Fibroblast of the aortic adventitia (primary cell): ENCODE results near the gene GPR34. TPM values are rescaled to one million over a fixed set of nuclear protein-coding genes. Genes with fewer than 3 reads are reported as not detected.

Experiments used
- DNase-seq: peaks from one replicate; pipeline ENCODE4 v3.0.0-alpha.2; 2010; ENCODE audit warnings: low read depth
- H3K4me3 ChIP-seq: 2 replicates; pipeline ENCODE4 v1.5.1; 2011; ENCODE audit warnings: low read depth, mild to moderate bottlenecking, control low read depth, low read length, moderate library complexity
- small RNA-seq: library from RNA; depleted of rRNA; stranded (forward); fragments of <200 nt; gene quantifications from one replicate; pipeline ENCODE3, GENCODE V24; 2012
- total RNA-seq: library from RNA; depleted of rRNA; stranded (reverse); fragments of >200 nt; gene quantifications from 2 replicates; pipeline ENCODE4 v1.2.3, GENCODE V29; 2012; ENCODE audit warnings: low replicate concordance
- TF ChIP-seq, protein P1 (sequence below): IDR thresholded peaks from 2 replicates; pipeline ENCODE4 v1.5.1; 2011; ENCODE audit warnings: mild to moderate bottlenecking, low read length, control low read depth, inconsistent platforms; ENCODE audit not compliant: insufficient read depth

GPR34 gene
- total RNA-seq, 1 donor, result not detected

DNA sequence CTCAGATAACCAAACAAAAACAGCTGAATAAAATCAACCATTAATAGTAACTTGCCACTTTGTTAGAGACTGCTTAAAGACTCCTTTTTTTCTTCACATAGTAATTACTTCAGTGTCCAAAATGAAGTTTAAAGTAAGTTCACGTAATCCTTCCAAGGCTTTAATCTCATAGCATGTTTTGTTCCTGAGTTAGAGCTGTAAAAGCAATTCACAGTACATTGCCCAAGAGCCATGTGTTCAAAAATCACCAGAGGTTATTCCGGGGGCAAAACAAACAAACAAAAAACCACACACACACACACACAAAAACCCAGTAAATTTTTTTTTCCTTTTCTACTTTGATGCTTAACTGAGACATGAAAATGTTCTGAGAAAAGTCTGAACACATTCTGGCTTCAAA, 41.3 kb downstream of the GPR34 start:
- TF ChIP-seq, protein P1, sequence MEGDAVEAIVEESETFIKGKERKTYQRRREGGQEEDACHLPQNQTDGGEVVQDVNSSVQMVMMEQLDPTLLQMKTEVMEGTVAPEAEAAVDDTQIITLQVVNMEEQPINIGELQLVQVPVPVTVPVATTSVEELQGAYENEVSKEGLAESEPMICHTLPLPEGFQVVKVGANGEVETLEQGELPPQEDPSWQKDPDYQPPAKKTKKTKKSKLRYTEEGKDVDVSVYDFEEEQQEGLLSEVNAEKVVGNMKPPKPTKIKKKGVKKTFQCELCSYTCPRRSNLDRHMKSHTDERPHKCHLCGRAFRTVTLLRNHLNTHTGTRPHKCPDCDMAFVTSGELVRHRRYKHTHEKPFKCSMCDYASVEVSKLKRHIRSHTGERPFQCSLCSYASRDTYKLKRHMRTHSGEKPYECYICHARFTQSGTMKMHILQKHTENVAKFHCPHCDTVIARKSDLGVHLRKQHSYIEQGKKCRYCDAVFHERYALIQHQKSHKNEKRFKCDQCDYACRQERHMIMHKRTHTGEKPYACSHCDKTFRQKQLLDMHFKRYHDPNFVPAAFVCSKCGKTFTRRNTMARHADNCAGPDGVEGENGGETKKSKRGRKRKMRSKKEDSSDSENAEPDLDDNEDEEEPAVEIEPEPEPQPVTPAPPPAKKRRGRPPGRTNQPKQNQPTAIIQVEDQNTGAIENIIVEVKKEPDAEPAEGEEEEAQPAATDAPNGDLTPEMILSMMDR, result no peak
- peak; percentile 12 for DNase-seq
- H3K4me3 ChIP-seq, result no peak overlapping the region

DNA sequence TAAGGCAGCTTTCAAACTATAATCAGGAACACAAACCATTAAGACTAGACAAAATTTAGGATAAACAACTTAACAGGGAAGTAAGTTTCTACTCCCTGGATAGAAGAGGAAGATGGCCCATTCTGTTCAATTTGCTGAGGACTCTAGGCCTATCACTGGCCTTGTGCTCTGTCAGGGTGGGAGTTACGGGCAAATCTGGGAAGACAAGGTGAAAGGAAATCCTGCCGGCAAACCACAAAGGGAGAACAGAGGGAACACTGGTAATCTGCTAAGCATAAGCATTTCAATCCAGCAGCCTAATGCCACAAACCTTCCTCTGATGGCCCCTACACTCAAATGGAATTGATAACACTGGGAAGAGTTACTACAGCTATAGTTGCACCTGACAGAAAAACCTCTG, 43.5 kb downstream of the GPR34 start:
- no peak overlapping the region for H3K4me3 ChIP-seq
- TF ChIP-seq, protein P1, result no peak
- no peak for DNase-seq

DNA sequence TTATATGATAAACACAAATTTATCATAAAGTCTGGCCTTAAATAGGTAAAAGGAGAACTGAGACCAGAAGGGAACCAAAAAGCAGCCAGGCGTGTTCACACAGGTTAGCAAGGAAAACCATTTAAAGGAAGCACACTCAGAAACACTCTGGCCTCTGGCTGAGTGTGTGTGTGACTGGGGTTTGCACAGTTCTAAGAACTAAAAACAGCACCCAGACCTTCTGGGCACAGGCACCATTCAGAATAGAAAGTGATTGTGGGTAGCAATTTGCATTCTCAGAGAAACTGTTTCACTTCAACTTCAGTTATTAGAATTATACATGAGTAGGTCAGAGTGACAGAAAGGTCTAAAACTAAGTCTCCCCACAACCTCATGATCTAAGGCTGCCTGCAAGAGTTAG, 45.2 kb downstream of the GPR34 start:
- H3K4me3 ChIP-seq, result no peak overlapping the region
- TF ChIP-seq, protein P1, result no peak
- no peak for DNase-seq

DNA sequence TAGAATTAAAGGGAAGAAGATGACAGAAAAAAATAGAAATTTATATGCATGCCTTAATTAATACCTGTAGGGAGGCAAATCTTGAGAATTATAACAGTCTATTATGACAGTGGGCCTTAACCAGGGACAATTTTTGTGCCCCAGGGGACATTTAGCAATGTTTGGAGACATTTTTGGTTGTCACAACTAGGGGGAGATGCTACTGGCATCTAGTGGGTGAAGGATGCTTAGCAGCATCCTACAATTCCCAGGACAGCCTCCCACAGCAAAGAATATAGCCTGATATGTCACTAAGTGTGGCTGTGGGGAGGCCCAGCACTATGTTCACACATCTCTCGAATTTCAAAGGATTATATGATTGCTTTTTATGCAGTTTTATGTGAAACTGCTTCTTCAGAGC, 45.8 kb downstream of the GPR34 start:
- H3K4me3 ChIP-seq, result no peak overlapping the region
- TF ChIP-seq, protein P1, result peak; percentile 62
- peak; percentile 27 for DNase-seq

DNA sequence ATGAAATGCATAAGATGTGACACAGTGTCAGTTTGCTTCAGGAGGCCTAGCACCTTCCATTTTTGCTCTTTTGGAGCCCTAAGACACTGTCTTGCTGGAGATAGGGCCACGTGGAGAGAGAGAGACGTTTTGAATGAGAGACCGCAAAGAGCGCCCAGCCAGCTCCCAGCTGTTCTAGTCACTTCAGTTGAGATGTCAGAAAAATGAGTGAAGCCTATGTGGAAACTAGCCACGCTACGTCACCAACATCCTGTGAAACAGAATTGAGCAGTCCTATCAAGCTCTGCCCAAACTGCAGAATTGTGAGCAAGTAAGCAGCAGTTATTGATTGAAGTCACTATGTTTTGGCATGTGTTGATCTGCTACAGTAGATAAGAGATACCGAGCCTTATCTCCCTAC, 48.3 kb downstream of the GPR34 start:
- TF ChIP-seq, protein P1, result no peak
- no peak overlapping the region for H3K4me3 ChIP-seq
- no peak for DNase-seq

DNA sequence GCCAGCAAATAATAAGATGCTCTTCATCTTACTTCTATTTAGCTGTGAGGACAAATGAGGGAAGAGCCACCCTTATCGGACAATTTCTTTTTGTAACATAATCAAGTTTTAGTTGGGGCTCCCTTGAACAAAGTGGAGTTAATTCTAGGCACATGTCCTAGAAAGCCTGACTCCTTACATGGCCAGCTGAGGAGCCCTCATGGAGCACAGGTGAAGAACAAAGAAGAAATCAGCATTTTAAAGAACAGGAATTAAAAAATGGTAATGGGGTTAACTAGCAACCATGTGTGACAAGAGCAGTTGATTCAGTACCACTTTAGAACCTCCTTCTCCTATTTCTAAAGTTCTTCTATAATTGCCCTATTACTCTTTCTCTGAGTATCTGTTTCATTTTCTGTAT, 51.1 kb downstream of the GPR34 start:
- TF ChIP-seq, protein P1, result no peak
- no peak overlapping the region for H3K4me3 ChIP-seq
- no peak for DNase-seq

Small RNAs within 50 kb of the gene (small RNA-seq; reads per million reads assigned to genes)
- not detected for gene RN7SL144P

Other genes with a start within 250 kb of the GPR34 start
- not detected in 2 replicates for gene NYX, start 241.6 kb upstream of the GPR34 start, total RNA-seq
- under 0.01 TPM in 1 of 2 replicates, not detected in the other for gene GPR82, start 35.2 kb downstream of the GPR34 start, total RNA-seq
- gene CASK, start 234.6 kb downstream of the GPR34 start, total RNA-seq, result 24.9 and 104 TPM in 2 replicates